OCI-LY3 (cell line): ENCODE results near the gene THAP8.

Source experiments
- H2AFZ ChIP-seq: fragments of 200-600, 300-600 bp; shearing (Covaris generic); 2 replicates; pipeline ENCODE4 v1.6.0; 2014; ENCODE audit warnings: antibody characterized with exemption, low read depth, low read length
- H3K27ac ChIP-seq: fragments of 200-600, 300-600 bp; sonication (generic); 2 replicates; pipeline ENCODE4 v1.5.1; 2014; ENCODE audit warnings: mild to moderate bottlenecking, low read length, moderate library complexity, mixed read lengths
- H3K27me3 ChIP-seq: fragments of 200-600, 300-600 bp; sonication (generic); 2 replicates; pipeline ENCODE4 v1.6.1; 2014; ENCODE audit warnings: low read depth, low read length, mixed read lengths
- H3K36me3 ChIP-seq: fragments of 200-600, 300-600 bp; sonication (generic); replicated peaks from 2 replicates; pipeline ENCODE3; 2014; ENCODE audit warnings: low read depth, low read length, mixed read lengths
- H3K4me1 ChIP-seq: fragments of 300-600, 200-600 bp; sonication (generic); 2 replicates; pipeline ENCODE4 v1.6.1; 2014; ENCODE audit warnings: low read length, mixed read lengths
- H3K4me2 ChIP-seq: fragments of 200-600, 300-600 bp; sonication (generic); 2 replicates; pipeline ENCODE4 v1.6.1; 2014; ENCODE audit warnings: low read length, mixed read lengths
- H3K4me3 ChIP-seq: fragments of 300-600, 200-600 bp; sonication (generic); 2 replicates; pipeline ENCODE4 v1.5.1; 2014; ENCODE audit warnings: antibody characterized with exemption, mild to moderate bottlenecking, low read length, moderate library complexity
- H3K79me2 ChIP-seq: fragments of 300-600, 200-600 bp; shearing (Covaris generic); 2 replicates; pipeline ENCODE4 v1.6.1; 2014; ENCODE audit warnings: mild to moderate bottlenecking, low read length, mixed read lengths
- H3K9ac ChIP-seq: fragments of 300-600, 200-600 bp; shearing (Covaris generic); 2 replicates; pipeline ENCODE4 v1.6.0; 2014; ENCODE audit warnings: mild to moderate bottlenecking, low read length, moderate library complexity
- H3K9me3 ChIP-seq: fragments of 200-600, 300-600 bp; shearing (Covaris generic); 2 replicates; pipeline ENCODE4 v1.6.1; 2014; ENCODE audit warnings: low read length, mixed read lengths; ENCODE audit not compliant: insufficient read depth
- H4K20me1 ChIP-seq: fragments of 200-600, 300-600 bp; sonication (generic); 2 replicates; pipeline ENCODE4 v1.6.1; 2016; ENCODE audit warnings: low read length, mixed read lengths; ENCODE audit not compliant: insufficient read depth
- CTCF ChIP-seq: fragments of 200-600, 300-600 bp; sonication (generic); IDR thresholded peaks from 2 replicates; pipeline ENCODE4 v1.5.1; 2014; ENCODE audit warnings: antibody characterized with exemption, low read length, low read depth
- EZH2phosphoT487 ChIP-seq: fragments of 200-600 bp; shearing (Covaris generic); IDR thresholded peaks from 2 replicates; pipeline ENCODE4 v1.6.1; 2018; ENCODE audit warnings: antibody characterized with exemption, mixed run types, low read depth

Gene THAP8

GRCh38 chr19:36084231-36085009, 30.3 kb upstream of the THAP8 start:
- H3K9me3 ChIP-seq: no peaks in the 10 kb centered on the region
- no peak overlapping the region for H3K4me3 ChIP-seq
- no peak for TF ChIP-seq CTCF
- H3K27ac ChIP-seq: no peak overlapping the region
- H4K20me1 ChIP-seq: no peaks in the 10 kb centered on the region
- no peaks in the 10 kb centered on the region for H3K4me1 ChIP-seq
- H2AFZ ChIP-seq: no peak overlapping the region
- H3K9ac ChIP-seq: no peak overlapping the region
- H3K4me2 ChIP-seq: no peak overlapping the region
- no peaks in the 10 kb centered on the region for H3K79me2 ChIP-seq
- H3K36me3 ChIP-seq: peaks cover 56% of the 10 kb centered on the region
- H3K27me3 ChIP-seq: no peaks in the 10 kb centered on the region

- no peak overlapping the region for H2AFZ ChIP-seq
- no peak overlapping the region for H3K27ac ChIP-seq
- no peak overlapping the region for H3K4me2 ChIP-seq
- H3K79me2 ChIP-seq: no peaks in the 10 kb centered on the region
- no peaks in the 10 kb centered on the region for H3K4me1 ChIP-seq
- H3K9ac ChIP-seq: no peak overlapping the region
- H3K4me3 ChIP-seq: no peak overlapping the region
- TF ChIP-seq EZH2phosphoT487: no peak
- TF ChIP-seq CTCF: no peak
- no peaks in the 10 kb centered on the region for H3K9me3 ChIP-seq
- H3K27me3 ChIP-seq: no peaks in the 10 kb centered on the region
- peaks cover 52% of the 10 kb centered on the region for H3K36me3 ChIP-seq
- H4K20me1 ChIP-seq: no peaks in the 10 kb centered on the region
Measured at GRCh38 chr19:36082916-36083315, 28.8 kb upstream of the THAP8 start.

- no peak overlapping the region for H3K9ac ChIP-seq
- no peaks in the 10 kb centered on the region for H4K20me1 ChIP-seq
- H2AFZ ChIP-seq: no peak overlapping the region
- TF ChIP-seq CTCF: no peak
- TF ChIP-seq EZH2phosphoT487: no peak
- H3K36me3 ChIP-seq: peaks cover 49% of the 10 kb centered on the region
- H3K4me2 ChIP-seq: no peak overlapping the region
- H3K4me1 ChIP-seq: no peaks in the 10 kb centered on the region
- no peak overlapping the region for H3K4me3 ChIP-seq
- H3K27ac ChIP-seq: no peak overlapping the region
- H3K9me3 ChIP-seq: no peaks in the 10 kb centered on the region
- H3K27me3 ChIP-seq: no peaks in the 10 kb centered on the region
- H3K79me2 ChIP-seq: no peaks in the 10 kb centered on the region
Measured at GRCh38 chr19:36081894-36082293, 27.8 kb upstream of the THAP8 start.

- Histone ChIP-seq H4K20me1 (no peaks in the 10 kb centered on the region), H3K27me3 (no peaks in the 10 kb centered on the region), H3K4me1 (no peaks in the 10 kb centered on the region), H3K4me3 (no peak overlapping the region), H2AFZ (no peak overlapping the region), H3K36me3 (peaks cover 44% of the 10 kb centered on the region), H3K9ac (no peak overlapping the region), H3K4me2 (no peak overlapping the region), H3K27ac (no peak overlapping the region), H3K9me3 (no peaks in the 10 kb centered on the region), H3K79me2 (no peaks in the 10 kb centered on the region)
- TF ChIP-seq EZH2phosphoT487 (no peak), CTCF (no peak)
Measured at GRCh38 chr19:36081385-36081784, 27.3 kb upstream of the THAP8 start.
